H1 (cell line): ENCODE results near the gene UGT1A1. TPM values are rescaled to one million over a fixed set of nuclear protein-coding genes. Genes with fewer than 3 reads are reported as not detected.

ENCODE experiments used
- CTCF ChIA-PET: fragments of 300-600 bp; sonication (Branson Sonifier 250); formaldehyde crosslinking; loops from one replicate; lab custom pipeline; 2021; ENCODE audit not compliant: partially characterized antibody; lab: Charles Lee
- POLR2A ChIA-PET: fragments of 300-600 bp; sonication (Branson Sonifier 250); formaldehyde crosslinking; loops from one replicate; lab custom pipeline; 2021; ENCODE audit warnings: inconsistent platforms; ENCODE audit not compliant: partially characterized antibody; lab: Charles Lee
- DNase-seq, 2 experiments: peaks; one replicate each; pipeline versions ENCODE4 v3.0.0 to v3.0.0-alpha.2; 2010 to 2022; ENCODE audit warnings: low spot score in 2 of 2, low read depth in 1 of 2, mixed read lengths in 1 of 2
- FAIRE-seq: peaks from 2 replicates; lab custom pipeline; 2011; peaks lifted over from hg19 to GRCh38; lab: Jason Lieb, UNC
- H2AFZ ChIP-seq: 2 replicates; pipeline ENCODE4 v1.8.1; 2012; ENCODE audit warnings: low read length, inconsistent platforms
- H2AK5ac ChIP-seq: 2 replicates; pipeline ENCODE4 v1.6.1; 2013; ENCODE audit warnings: low read depth, low read length
- H2BK120ac ChIP-seq: replicated peaks from 2 replicates; pipeline ENCODE3; 2013; ENCODE audit warnings: low read depth, low read length, inconsistent platforms
- H2BK12ac ChIP-seq: 2 replicates; pipeline ENCODE4 v1.6.1; 2013; ENCODE audit warnings: low read depth, low read length
- H2BK15ac ChIP-seq: 2 replicates; pipeline ENCODE4 v1.6.1; 2013; ENCODE audit warnings: low read length
- H2BK20ac ChIP-seq: 2 replicates; pipeline ENCODE4 v1.6.1; 2013; ENCODE audit warnings: low read length
- H2BK5ac ChIP-seq: 2 replicates; pipeline ENCODE4 v1.6.1; 2013; ENCODE audit warnings: low read depth, low read length
- H3K14ac ChIP-seq: 2 replicates; pipeline ENCODE4 v1.6.1; 2013; ENCODE audit warnings: inconsistent platforms; ENCODE audit not compliant: insufficient read length
- H3K18ac ChIP-seq: 2 replicates; pipeline ENCODE4 v1.6.1; 2013; ENCODE audit warnings: low read length; ENCODE audit errors: extremely low read depth
- H3K23ac ChIP-seq: 2 replicates; pipeline ENCODE4 v1.6.1; 2013; ENCODE audit warnings: inconsistent platforms; ENCODE audit not compliant: insufficient read length
- H3K23me2 ChIP-seq: 2 replicates; pipeline ENCODE4 v1.6.1; 2013; ENCODE audit warnings: low read depth, low read length
- H3K27ac ChIP-seq: 2 replicates; pipeline ENCODE4 v1.6.1; 2011; ENCODE audit warnings: low read depth, low read length, inconsistent platforms
- H3K27me3 ChIP-seq, 4 experiments: replicated peaks in 1 of 4; 1 replicate in 1 of 4; 2 replicates in 3 of 4; pipeline versions ENCODE4 v1.6.1 to v1.8.1; 2011 to 2013; ENCODE audit warnings: low read length in 3 of 4, mild to moderate bottlenecking in 3 of 4, inconsistent platforms in 2 of 4, mixed read lengths in 2 of 4, moderate library complexity in 1 of 4; ENCODE audit not compliant: control insufficient read depth in 3 of 4, insufficient read depth in 3 of 4; ENCODE audit errors: extremely low read depth in 1 of 4
- H3K36me3 ChIP-seq, 4 experiments: 2 replicates each; pipeline versions ENCODE4 v1.6.1 to v1.8.1; 2011 to 2013; ENCODE audit warnings: mild to moderate bottlenecking in 4 of 4, low read length in 3 of 4, moderate library complexity in 2 of 4, control low read depth in 1 of 4, inconsistent platforms in 1 of 4; ENCODE audit not compliant: insufficient read depth in 4 of 4, control insufficient read depth in 2 of 4
- H3K4ac ChIP-seq: replicated peaks from 2 replicates; pipeline ENCODE3; 2013; ENCODE audit warnings: low read length, low read depth, mixed read lengths, inconsistent platforms; ENCODE audit not compliant: insufficient read length
- H3K4me1 ChIP-seq, 4 experiments: replicated peaks in 1 of 4; 1 replicate in 1 of 4; 2 replicates in 3 of 4; pipeline versions ENCODE4 v1.6.1 to v1.8.1; 2011 to 2013; ENCODE audit warnings: low read length in 3 of 4, inconsistent platforms in 2 of 4, mixed read lengths in 1 of 4; ENCODE audit not compliant: insufficient read depth in 4 of 4, control insufficient read depth in 3 of 4
- H3K4me2 ChIP-seq, 2 experiments: 2 replicates each; pipeline versions ENCODE4 v1.6.1 to v1.8.1; 2011 to 2013; ENCODE audit warnings: low read depth in 2 of 2, low read length in 2 of 2, control low read depth in 1 of 2, inconsistent platforms in 1 of 2, mild to moderate bottlenecking in 1 of 2; ENCODE audit not compliant: insufficient read depth in 1 of 2
- H3K4me3 ChIP-seq, 4 experiments: fragments of 200-600, 300-600 bp in 1 of 4; sonication (generic), shearing (Covaris generic), sonication (Bioruptor Twin) in 1 of 4; 2 replicates each; pipeline versions ENCODE4 v1.5.1 to v1.8.1; 2011 to 2016; ENCODE audit warnings: low read length in 4 of 4, low read depth in 3 of 4, control low read depth in 2 of 4, inconsistent platforms in 2 of 4, mild to moderate bottlenecking in 2 of 4, mixed read lengths in 1 of 4, moderate library complexity in 1 of 4; ENCODE audit not compliant: insufficient read depth in 2 of 4; ENCODE audit errors: extremely low read depth in 1 of 4
- H3K56ac ChIP-seq: replicated peaks from 2 replicates; pipeline ENCODE3; 2013; ENCODE audit warnings: low read depth, mild to moderate bottlenecking, mixed read lengths, low read length, inconsistent platforms; ENCODE audit not compliant: insufficient read length
- H3K79me1 ChIP-seq: 2 replicates; pipeline ENCODE4 v1.6.1; 2013; ENCODE audit warnings: low read depth, low read length, control low read depth
- H3K79me2 ChIP-seq, 2 experiments: 2 replicates each; pipeline versions ENCODE4 v1.6.1 to v1.8.1; 2012 to 2013; ENCODE audit warnings: low read length in 2 of 2, mild to moderate bottlenecking in 2 of 2, inconsistent platforms in 1 of 2; ENCODE audit not compliant: insufficient read depth in 2 of 2, control insufficient read depth in 1 of 2
- H3K9ac ChIP-seq, 4 experiments: replicated peaks in 1 of 4; 1 replicate in 1 of 4; 2 replicates in 3 of 4; pipeline versions ENCODE4 v1.6.1 to v1.8.1; 2011 to 2013; ENCODE audit warnings: low read depth in 3 of 4, low read length in 3 of 4, control low read depth in 2 of 4, mild to moderate bottlenecking in 2 of 4, moderate library complexity in 2 of 4, inconsistent platforms in 1 of 4; ENCODE audit errors: extremely low read depth in 1 of 4
- H3K9me3 ChIP-seq, 2 experiments: 2 replicates each; pipeline versions ENCODE4 v1.6.1 to v1.8.1; 2012 to 2013; ENCODE audit warnings: mild to moderate bottlenecking in 2 of 2, moderate library complexity in 2 of 2, control low read depth in 1 of 2, inconsistent platforms in 1 of 2, low read depth in 1 of 2, low read length in 1 of 2, mixed read lengths in 1 of 2; ENCODE audit not compliant: insufficient read depth in 2 of 2
- H4K20me1 ChIP-seq, 2 experiments: replicated peaks in 1 of 2; 2 replicates each; pipeline versions ENCODE3 to v1.8.1; 2011 to 2013; ENCODE audit warnings: inconsistent platforms in 2 of 2, low read length in 2 of 2, mild to moderate bottlenecking in 1 of 2; ENCODE audit not compliant: insufficient read depth in 2 of 2, control insufficient read depth in 1 of 2
- H4K5ac ChIP-seq: 2 replicates; pipeline ENCODE4 v1.6.1; 2013; ENCODE audit warnings: low read length, low read depth, mixed read lengths, inconsistent platforms; ENCODE audit not compliant: insufficient read length
- H4K8ac ChIP-seq: 2 replicates; pipeline ENCODE4 v1.8.0; 2013; ENCODE audit warnings: mild to moderate bottlenecking, moderate library complexity, low read length, inconsistent platforms; ENCODE audit not compliant: insufficient read depth; ENCODE audit errors: extremely low read depth
- H4K91ac ChIP-seq: replicated peaks from 2 replicates; pipeline ENCODE3; 2013; ENCODE audit warnings: low read length, mixed read lengths, inconsistent platforms; ENCODE audit not compliant: insufficient read length
- CREB1 ChIP-seq: IDR thresholded peaks from 2 replicates; pipeline ENCODE4 v1.6.1; 2012; ENCODE audit warnings: inconsistent platforms
- CTCF ChIP-seq, 3 experiments: IDR thresholded peaks; 1 replicate in 2 of 3; 2 replicates in 1 of 3; pipeline versions ENCODE4 v1.5.1 to v1.6.1; 2011; ENCODE audit warnings: low read length in 3 of 3, mild to moderate bottlenecking in 3 of 3, inconsistent platforms in 2 of 3, low read depth in 1 of 3, moderate library complexity in 1 of 3; ENCODE audit not compliant: insufficient read depth in 1 of 3; ENCODE audit errors: control extremely low read depth in 1 of 3
- EZH2 ChIP-seq: fragments of 200-600 bp; sonication (generic); IDR thresholded peaks from 2 replicates; pipeline ENCODE4 v1.7.1; 2012; ENCODE audit warnings: low read depth, mild to moderate bottlenecking, moderate library complexity, low read length, inconsistent platforms; ENCODE audit not compliant: severe bottlenecking
- FOSL1 ChIP-seq: IDR thresholded peaks from 2 replicates; pipeline ENCODE4 v1.6.1; 2011; ENCODE audit warnings: mild to moderate bottlenecking, low read depth, low read length, moderate library complexity; ENCODE audit not compliant: insufficient read depth
- RFX5 ChIP-seq: IDR thresholded peaks from 2 replicates; pipeline ENCODE4 v1.6.1; 2011; ENCODE audit warnings: low read depth, low read length, improper control_type of control experiment, borderline replicate concordance
- SIN3A ChIP-seq, 2 experiments: IDR thresholded peaks in 1 of 2; conservative IDR thresholded peaks in 1 of 2; 2 replicates each; pipeline ENCODE4 v1.6.1; 2011 to 2012; ENCODE audit warnings: low read length in 2 of 2, improper control_type of control experiment in 1 of 2, low read depth in 1 of 2, mild to moderate bottlenecking in 1 of 2
- SIRT6 ChIP-seq: IDR thresholded peaks from one replicate; pipeline ENCODE4 v1.7.1; 2012; ENCODE audit warnings: low read length, inconsistent platforms
- SUZ12 ChIP-seq: fragments of 200-600 bp; sonication (generic); IDR thresholded peaks from 2 replicates; pipeline ENCODE4 v1.6.1; 2012; ENCODE audit warnings: mild to moderate bottlenecking, inconsistent platforms, low read length, moderate library complexity, mixed read lengths
- TAF1 ChIP-seq: IDR thresholded peaks from 2 replicates; pipeline ENCODE4 v1.6.1; 2011; ENCODE audit warnings: mild to moderate bottlenecking, low read depth, low read length
- ZNF274 ChIP-seq: IDR thresholded peaks from 2 replicates; pipeline ENCODE4 v1.7.0; 2012; ENCODE audit warnings: low read length, borderline replicate concordance; ENCODE audit errors: extremely low read depth
- WGBS, 2 experiments: shearing (Covaris generic) in 1 of 2; methylation state at CpG; one replicate each; pipeline versions ENCODE4 v1.1.6 to v1.1.7; 2013 to 2015; ENCODE audit warnings: low lambda C conversion rate in 2 of 2, mixed read lengths in 2 of 2, inconsistent platforms in 1 of 2, low coverage in 1 of 2, missing lambda C conversion rate in 1 of 2; ENCODE audit not compliant: insufficient replicate concordance in 2 of 2, insufficient coverage in 1 of 2, insufficient read length in 1 of 2; ENCODE audit errors: extremely low coverage in 1 of 2, missing lambda C conversion rate in 1 of 2; 5-methylcytosine and 5-hydroxymethylcytosine counted together
- polyA plus RNA-seq, 7 experiments: library from polyadenylated mRNA; depleted of rRNA in 3 of 7; stranded (reverse) in 5 of 7; unstranded in 2 of 7; fragments of >200 nt in 5 of 7; fragments of 200-250 nt in 2 of 7; gene quantifications; 1 replicate in 5 of 7; 2 replicates in 1 of 7; 4 replicates in 1 of 7; pipeline versions ENCODE4 v1.2.1 to v1.2.3, GENCODE V29; 2011 to 2013; ENCODE audit warnings: missing spikeins in 2 of 7, mixed read lengths in 2 of 7
- total RNA-seq: library from RNA; stranded (reverse); fragmentation: NEBNext Ultra II Directional; extraction: Animal tissue kit (Norgen Biotek cat#: 25700); gene quantifications from 2 replicates; pipeline ENCODE4 v1.2.1, GENCODE V29; 2021

UGT1A1 gene
- total and polyA plus RNA-seq, 2 of the 8 experiments (the other 6 are each of a cell fraction or from before 2014, with no cell fraction given) = not detected

- Histone ChIP-seq H2BK120ac (no peak within 1 kb of the TSS), H2BK12ac (no peak within 1 kb of the TSS), H3K23me2 (no peaks in the 10 kb centered on the region; the same call in 1 of the 2 replicates), H3K36me3 (no peaks in the 10 kb centered on the region), H3K4me3 (no peak within 1 kb of the TSS), H3K23ac (no peak within 1 kb of the TSS), H3K56ac (no peak within 1 kb of the TSS), H2AK5ac (no peak within 1 kb of the TSS), H4K91ac (no peak within 1 kb of the TSS), H3K27ac (no peak within 1 kb of the TSS), H4K20me1 (no peaks in the 10 kb centered on the region), H2BK20ac (no peak within 1 kb of the TSS), H2AFZ (no peak within 1 kb of the TSS), H4K5ac (no peak within 1 kb of the TSS), H3K79me1 (no peaks in the 10 kb centered on the region), H3K9me3 (peaks cover 9 to 13% of the 10 kb centered on the region in 2 experiments; a peak in 3 of 4 replicates), H3K4me2 (no peak within 1 kb of the TSS), H2BK5ac (no peak within 1 kb of the TSS), H3K4ac (no peak within 1 kb of the TSS), H3K4me1 (no peaks in the 10 kb centered on the region), H3K14ac (no peak within 1 kb of the TSS), H3K79me2 (no peaks in the 10 kb centered on the region), H3K9ac (no peak within 1 kb of the TSS), H3K27me3 (no peaks in the 10 kb centered on the region), H3K18ac (no peak within 1 kb of the TSS), H4K8ac (no peak within 1 kb of the TSS), H2BK15ac (no peak within 1 kb of the TSS)
- no peak for DNase-seq
- TF ChIP-seq SUZ12 (no peak), FOSL1 (no peak), EZH2 (no peak), TAF1 (no peak), SIN3A (conservative IDR thresholded peaks at IDR 0.05 in 1 of 2, IDR thresholded peaks at IDR 0.05 in 1 of 2; ENCODE audit: low read depth in 1 of 2, low read length in 2 of 2) (no peak), SIRT6 (no peak), CTCF (IDR thresholded peaks at IDR 0.05; ENCODE audit: control extremely low read depth in 1 of 3, insufficient read depth in 1 of 3, low read depth in 1 of 3, low read length in 3 of 3) (no peak), ZNF274 (no peak), RFX5 (no peak), CREB1 (no peak)
- CTCF ChIA-PET = no interaction called here
- 100% methylated on average over 2 of the region's 2 CpGs; no CpG with 5 or more reads in 1 of the 2 experiments for WGBS, 2 experiments
- no peak for FAIRE-seq
- POLR2A ChIA-PET = interaction anchor here (1.0 kb wide), 1 partner anchor 10 kb away, joined by 3 read pairs; no protein-coding TSS in a partner anchor
These were observed 18.0 kb downstream of the UGT1A1 start, which contains the start of gene MROH2A for GRCh38 chr2:233778030-233778429. Gene MROH2A, plus strand, starts transcription at chr2:233778330. Its CDS starts 1,029 bp downstream, at chr2:233779359.
